K562 (cell line): ENCODE measurements around the gene APBB2. TPM values are rescaled to one million over a fixed set of nuclear protein-coding genes. Genes with fewer than 3 reads are reported as not detected.

Experiments
- ATAC-seq: fragments of 200-7000 bp; cut with Tn5 transposase; 3 replicates; pipeline ENCODE4 v1.9.1; 2020; ENCODE audit warnings: moderate library complexity
- BruUV-seq: library from RNA; stranded (reverse); fragments of 400-500 nt; replicated peaks from 2 replicates; lab custom pipeline; 2021; lab: Mats Ljungman, UMichigan
- CTCF ChIA-PET: fragments of 300-600 bp; formaldehyde crosslinking; extraction: SDS; loops from one replicate; lab custom pipeline; 2021; ENCODE audit warnings: low intra/inter-chr PET ratio; lab: Yijun Ruan, JAX
- POLR2A ChIA-PET: fragments of 300-600, 350-650 bp; sonication (Branson Sonifier 250); formaldehyde crosslinking; extraction: SDS; loops from one replicate; lab custom pipeline; 2021; ENCODE audit warnings: antibody characterized with exemption, inconsistent platforms; lab: Yijun Ruan, JAX
- DNase-seq, 4 experiments: peaks; one replicate each; pipeline versions ENCODE4 v3.0.0 to v3.0.0-alpha.2; 2011 to 2018; ENCODE audit warnings: low spot score in 3 of 4, mixed read lengths in 3 of 4; ENCODE audit errors: extremely low read depth in 1 of 4
- FAIRE-seq: peaks from 2 replicates; lab custom pipeline; 2011; peaks lifted over from hg19 to GRCh38; lab: Jason Lieb, UNC
- H2AFZ ChIP-seq: 2 replicates; pipeline ENCODE4 v1.6.0; 2011; ENCODE audit warnings: low read depth, low read length, control low read depth, inconsistent platforms
- H3K27ac ChIP-seq: fragments of 200-600 bp; 3 replicates; pipeline ENCODE4 v1.8.0; 2011; ENCODE audit warnings: low read depth, mild to moderate bottlenecking, control low read depth, inconsistent platforms, low read length, moderate library complexity, mixed read lengths; ENCODE audit errors: extremely low read depth
- H3K27me3 ChIP-seq, 2 experiments: fragments of 300-600 bp in 1 of 2; 2 replicates in 1 of 2; 3 replicates in 1 of 2; pipeline versions ENCODE4 v1.6.0 to v1.8.0; 2011; ENCODE audit warnings: inconsistent platforms in 2 of 2, low read length in 2 of 2, mild to moderate bottlenecking in 1 of 2, mixed read lengths in 1 of 2, moderate library complexity in 1 of 2; ENCODE audit not compliant: control insufficient read depth in 2 of 2, insufficient read depth in 2 of 2
- H3K36me3 ChIP-seq: fragments of 300-600 bp; 3 replicates; pipeline ENCODE4 v1.8.0; 2011; ENCODE audit warnings: mild to moderate bottlenecking, low read length, inconsistent platforms; ENCODE audit not compliant: control insufficient read depth, insufficient read depth
- H3K4me1 ChIP-seq, 2 experiments: fragments of 200-600 bp in 1 of 2; replicated peaks in 1 of 2; 2 replicates in 1 of 2; 3 replicates in 1 of 2; pipeline versions ENCODE4 v1.5.1 to v1.8.0; 2011; ENCODE audit warnings: inconsistent platforms in 2 of 2, low read length in 2 of 2, mild to moderate bottlenecking in 1 of 2, mixed read lengths in 1 of 2, moderate library complexity in 1 of 2; ENCODE audit not compliant: control insufficient read depth in 2 of 2, insufficient read depth in 2 of 2
- H3K4me2 ChIP-seq: 2 replicates; pipeline ENCODE4 v1.6.1; 2011; ENCODE audit warnings: low read length, control low read depth, inconsistent platforms, mixed read lengths; ENCODE audit not compliant: insufficient read depth
- H3K4me3 ChIP-seq: fragments of 200-600 bp; sonication (generic), shearing (Covaris generic); 2 replicates; pipeline ENCODE4 v1.5.1; 2016; ENCODE audit warnings: control low read depth, inconsistent platforms
- H3K79me2 ChIP-seq: fragments of 200-600 bp; 3 replicates; pipeline ENCODE4 v1.8.0; 2011; ENCODE audit warnings: low read length, inconsistent platforms; ENCODE audit not compliant: control insufficient read depth, insufficient read depth
- H3K9ac ChIP-seq, 2 experiments: 2 replicates each; pipeline versions ENCODE4 v1.6.0 to v1.6.1; 2011; ENCODE audit warnings: low read depth in 2 of 2, low read length in 2 of 2, control low read depth in 1 of 2, inconsistent platforms in 1 of 2, mild to moderate bottlenecking in 1 of 2, mixed read lengths in 1 of 2; ENCODE audit not compliant: insufficient read depth in 1 of 2
- H3K9me1 ChIP-seq: one replicate; pipeline ENCODE4 v1.6.0; 2011; ENCODE audit warnings: inconsistent platforms, mild to moderate bottlenecking, low read length, moderate library complexity; ENCODE audit not compliant: control insufficient read depth, insufficient read depth
- H3K9me3 ChIP-seq: replicated peaks from 2 replicates; pipeline ENCODE4 v1.5.1; 2011; ENCODE audit warnings: low read depth, low read length, inconsistent platforms; ENCODE audit not compliant: control insufficient read depth, insufficient read depth
- H4K20me1 ChIP-seq: replicated peaks from 2 replicates; pipeline ENCODE4 v1.6.1; 2011; ENCODE audit warnings: low read length, inconsistent platforms, mixed read lengths; ENCODE audit not compliant: control insufficient read depth, insufficient read depth
- ADNP ChIP-seq: fragments of 200-800 bp; sonication (Bioruptor generic); IDR thresholded peaks from 2 replicates; pipeline ENCODE4 v1.6.1; 2016; ENCODE audit warnings: missing genetic modification characterization, missing compliant biosample characterization
- CUX1 ChIP-seq: fragments of 200-800 bp; sonication (Bioruptor generic); IDR thresholded peaks from 2 replicates; pipeline ENCODE4 v1.6.1; 2016; ENCODE audit warnings: missing genetic modification characterization, missing compliant biosample characterization
- DNMT1 ChIP-seq: fragments of 450-650 bp; IDR thresholded peaks from 2 replicates; pipeline ENCODE4 v1.6.1; 2016; ENCODE audit warnings: antibody characterized with exemption, mild to moderate bottlenecking
- GTF2F1 ChIP-seq: IDR thresholded peaks from 2 replicates; pipeline ENCODE4 v1.6.1; 2011; ENCODE audit warnings: low read depth, low read length, improper control_type of control experiment
- ILF3 ChIP-seq: fragments of 450-650 bp; IDR thresholded peaks from 2 replicates; pipeline ENCODE4 v1.6.1; 2018; ENCODE audit warnings: antibody characterized with exemption, mild to moderate bottlenecking, moderate library complexity, borderline replicate concordance
- IRF1 ChIP-seq: sonication (generic); formaldehyde crosslinking; IDR thresholded peaks from 2 replicates; pipeline ENCODE4 v1.8.0; 2022; ENCODE audit warnings: missing genetic modification reagents, mild to moderate bottlenecking, borderline replicate concordance
- JUN ChIP-seq, 2 experiments: sonication (generic) in 1 of 2; formaldehyde crosslinking in 1 of 2; IDR thresholded peaks; 2 replicates each; pipeline versions ENCODE4 v1.6.1 to v1.8.0; 2012 to 2022; ENCODE audit warnings: borderline replicate concordance in 2 of 2, mild to moderate bottlenecking in 2 of 2, improper control_type of control experiment in 1 of 2, low read depth in 1 of 2, low read length in 1 of 2, missing genetic modification reagents in 1 of 2
- MCM2 ChIP-seq: fragments of 450-650 bp; IDR thresholded peaks from 2 replicates; pipeline ENCODE4 v1.6.1; 2017; ENCODE audit warnings: low read depth, mild to moderate bottlenecking
- MEIS2 ChIP-seq: fragments of 450-650 bp; IDR thresholded peaks from 2 replicates; pipeline ENCODE4 v1.6.1; 2014; ENCODE audit warnings: mild to moderate bottlenecking; ENCODE audit not compliant: partially characterized antibody
- MYBL2 ChIP-seq, 2 experiments: fragments of 450-650 bp in 1 of 2; sonication (generic) in 1 of 2; formaldehyde crosslinking in 1 of 2; IDR thresholded peaks; 2 replicates each; pipeline versions ENCODE4 v1.6.1 to v1.8.1; 2017 to 2022; ENCODE audit warnings: borderline replicate concordance in 1 of 2, inconsistent platforms in 1 of 2, low read depth in 1 of 2, mild to moderate bottlenecking in 1 of 2, missing genetic modification reagents in 1 of 2, moderate library complexity in 1 of 2
- NFYB ChIP-seq: IDR thresholded peaks from 2 replicates; pipeline ENCODE4 v1.6.1; 2011; ENCODE audit warnings: mild to moderate bottlenecking, moderate library complexity; ENCODE audit not compliant: insufficient read length; ENCODE audit errors: extremely low read depth
- RBM39 ChIP-seq: fragments of 200-400 bp; formaldehyde crosslinking; optimal IDR thresholded peaks from 2 replicates; pipeline ENCODE3; 2018; ENCODE audit warnings: low read depth, low read length
- TAF15 ChIP-seq: fragments of 200-400 bp; formaldehyde crosslinking; IDR thresholded peaks from 2 replicates; pipeline ENCODE4 v1.6.1; 2017; ENCODE audit warnings: mild to moderate bottlenecking, low read depth, low read length, moderate library complexity
- ZNF174 ChIP-seq: fragments of 250-450 bp; sonication (Bioruptor Pico); IDR thresholded peaks from 2 replicates; pipeline ENCODE4 v1.4.0; 2020; ENCODE audit warnings: mild to moderate bottlenecking
- ZNF24 ChIP-seq: fragments of 450-650 bp; IDR thresholded peaks from 2 replicates; pipeline ENCODE4 v1.6.1; 2016
- WGBS: fragments of 100-300 bp; shearing (Covaris generic); methylation state at CpG from one replicate; pipeline ENCODE4 v1.1.6; 2016; ENCODE audit warnings: low coverage, mixed read lengths; ENCODE audit not compliant: insufficient coverage; ENCODE audit errors: missing lambda C conversion rate; 5-methylcytosine and 5-hydroxymethylcytosine counted together
- in situ Hi-C: fragments of 300-500 bp; cut with MboI; formaldehyde crosslinking; loops from 4 replicates; pipeline ENCODE4 v1.15.0; 2018; ENCODE audit warnings: inconsistent platforms, mixed read lengths
- intact Hi-C: fragments of 100-400 bp; cut with micrococcal nuclease; formaldehyde crosslinking; loops from 2 replicates; pipeline ENCODE4 v1.14.2; 2022
- polyA plus RNA-seq, 8 experiments: library from polyadenylated mRNA; depleted of rRNA in 4 of 8; stranded (reverse) in 5 of 8; unstranded in 3 of 8; fragments of >200 nt; fragmentation: Nextera tagmentation in 2 of 8; fragmentation: Illumina TruSeq in 1 of 8; extraction: Ambion mirVana in 2 of 8; extraction: Trizol in 1 of 8; gene quantifications; 2 replicates each; pipeline versions ENCODE4 v1.2.1 to v1.2.3, GENCODE V29; 2011 to 2014; ENCODE audit warnings: inconsistent platforms in 1 of 8, missing spikeins in 1 of 8
- total RNA-seq, 7 experiments: library from RNA; depleted of rRNA in 6 of 7; stranded (reverse); fragments of >200 nt in 6 of 7; fragmentation: Illumina TruSeq in 2 of 7; extraction: Trizol in 2 of 7; gene quantifications; 2 replicates each; pipeline versions ENCODE4 v1.2.1 to v1.2.3, GENCODE V29; 2011 to 2021; ENCODE audit warnings: low replicate concordance in 1 of 7
- TF ChIP-seq, protein P1 (sequence below): fragments of 450-650 bp; formaldehyde crosslinking; IDR thresholded peaks from 2 replicates; pipeline ENCODE4 v1.4.0; 2022; ENCODE audit warnings: missing genetic modification characterization

APBB2 gene
- total and polyA plus RNA-seq, 9 of the 15 experiments (the other 6 are each of a cell fraction or from before 2014, with no cell fraction given): 0.08 to 2.1 (median 1.4) TPM

GRCh38 chr4:40972722-40973121 lies 241.6 kb downstream of the APBB2 start:
- CTCF ChIA-PET: no interaction called here
- Histone ChIP-seq H4K20me1 (no peaks in the 10 kb centered on the region), H3K4me2 (no peak overlapping the region), H3K4me1 (no peaks in the 10 kb centered on the region), H3K27me3 (no peaks in the 10 kb centered on the region), H3K9me3 (no peaks in the 10 kb centered on the region), H2AFZ (no peak overlapping the region), H3K79me2 (no peaks in the 10 kb centered on the region), H3K36me3 (no peaks in the 10 kb centered on the region), H3K9ac (no peak overlapping the region), H3K27ac (no peak overlapping the region), H3K9me1 (no peaks in the 10 kb centered on the region), H3K4me3 (no peak overlapping the region)
- ATAC-seq (no peak), FAIRE-seq (no peak), DNase-seq (no peak)
- POLR2A ChIA-PET: no interaction called here
- in situ Hi-C loops: loop anchor here (10.0 kb wide), 1 partner anchor 242 kb away; the partner anchor contains the start of gene APBB2
- WGBS: 0% methylated on average over 1 of the region's 1 CpG
- intact Hi-C loops: no loop called here
- no TSS peak for BruUV-seq
- TF ChIP-seq MEIS2: no peak
- no peak for TF ChIP-seq IRF1
- TF ChIP-seq GTF2F1: no peak
- no peak for TF ChIP-seq JUN (IDR thresholded peaks at IDR 0.05; ENCODE audit: borderline replicate concordance, low read depth, low read length)
- TF ChIP-seq JUN (CRISPR knock-in tag; IDR thresholded peaks at IDR 0.05; ENCODE audit: borderline replicate concordance): no peak
- TF ChIP-seq ZNF174 (CRISPR knock-in tag): no peak
- no peak for TF ChIP-seq RBM39
- TF ChIP-seq ADNP: no peak
- no peak for TF ChIP-seq DNMT1
- TF ChIP-seq TAF15: no peak
- no peak for TF ChIP-seq ZNF24
- TF ChIP-seq NFYB: no peak
- no peak for TF ChIP-seq MYBL2 (IDR thresholded peaks at IDR 0.05; ENCODE audit: low read depth)
- TF ChIP-seq MYBL2 (CRISPR knock-in tag; IDR thresholded peaks at IDR 0.05; ENCODE audit: borderline replicate concordance): no peak
- TF ChIP-seq MCM2: no peak
- TF ChIP-seq, protein P1, sequence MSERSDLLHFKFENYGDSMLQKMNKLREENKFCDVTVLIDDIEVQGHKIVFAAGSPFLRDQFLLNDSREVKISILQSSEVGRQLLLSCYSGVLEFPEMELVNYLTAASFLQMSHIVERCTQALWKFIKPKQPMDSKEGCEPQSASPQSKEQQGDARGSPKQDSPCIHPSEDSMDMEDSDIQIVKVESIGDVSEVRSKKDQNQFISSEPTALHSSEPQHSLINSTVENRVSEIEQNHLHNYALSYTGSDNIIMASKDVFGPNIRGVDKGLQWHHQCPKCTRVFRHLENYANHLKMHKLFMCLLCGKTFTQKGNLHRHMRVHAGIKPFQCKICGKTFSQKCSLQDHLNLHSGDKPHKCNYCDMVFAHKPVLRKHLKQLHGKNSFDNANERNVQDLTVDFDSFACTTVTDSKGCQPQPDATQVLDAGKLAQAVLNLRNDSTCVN (CRISPR knock-in tag): no peak
- no peak for TF ChIP-seq CUX1 (CRISPR knock-in tag)
- TF ChIP-seq ILF3: no peak
